H9 (cell line): Measurements from ENCODE around the gene CNDP1. TPM values are rescaled to one million over a fixed set of nuclear protein-coding genes. Genes with fewer than 3 reads are reported as not detected.

Source experiments
- DNase-seq: peaks from one replicate; pipeline ENCODE4 v3.0.0-alpha.2; 2017
- H2AFZ ChIP-seq: one replicate; pipeline ENCODE4 v1.6.1; 2013; ENCODE audit warnings: mild to moderate bottlenecking, low read length, control low read depth, moderate library complexity
- H2AK5ac ChIP-seq: 2 replicates; pipeline ENCODE4 v1.6.1; 2013; ENCODE audit warnings: low read length, control low read depth, mixed read lengths; ENCODE audit not compliant: insufficient read length
- H2BK120ac ChIP-seq: one replicate; pipeline ENCODE4 v1.6.1; 2013; ENCODE audit warnings: low read depth, mild to moderate bottlenecking, low read length, control low read depth, inconsistent platforms; ENCODE audit not compliant: poor library complexity, severe bottlenecking
- H2BK12ac ChIP-seq: 2 replicates; pipeline ENCODE4 v1.6.1; 2013; ENCODE audit warnings: low read length, control low read depth, mixed read lengths, low read depth; ENCODE audit not compliant: insufficient read length
- H2BK15ac ChIP-seq: 2 replicates; pipeline ENCODE4 v1.6.1; 2013; ENCODE audit warnings: low read depth, low read length, control low read depth
- H2BK20ac ChIP-seq: one replicate; pipeline ENCODE4 v1.6.1; 2013; ENCODE audit warnings: low read depth, mild to moderate bottlenecking, low read length, control low read depth, inconsistent platforms; ENCODE audit not compliant: poor library complexity, severe bottlenecking
- H2BK5ac ChIP-seq: 2 replicates; pipeline ENCODE4 v1.6.1; 2013; ENCODE audit warnings: low read length, control low read depth, mixed read lengths; ENCODE audit not compliant: insufficient read length
- H3K14ac ChIP-seq: 2 replicates; pipeline ENCODE4 v1.6.1; 2013; ENCODE audit warnings: low read length, control low read depth; ENCODE audit not compliant: insufficient read depth
- H3K18ac ChIP-seq: 2 replicates; pipeline ENCODE4 v1.6.1; 2013; ENCODE audit warnings: low read depth, mild to moderate bottlenecking, mixed read lengths, low read length, control low read depth; ENCODE audit not compliant: insufficient read length
- H3K23ac ChIP-seq: 2 replicates; pipeline ENCODE4 v1.6.1; 2013; ENCODE audit warnings: low read length, control low read depth, mixed read lengths, low read depth; ENCODE audit not compliant: insufficient read length
- H3K23me2 ChIP-seq: 2 replicates; pipeline ENCODE4 v1.6.1; 2013; ENCODE audit warnings: low read depth, mild to moderate bottlenecking, mixed read lengths, low read length, control low read depth; ENCODE audit not compliant: insufficient read length, poor library complexity, severe bottlenecking
- H3K27ac ChIP-seq: 2 replicates; pipeline ENCODE4 v1.5.1; 2013; ENCODE audit warnings: low read length, control low read depth, mixed read lengths, low read depth; ENCODE audit not compliant: insufficient read length
- H3K27me3 ChIP-seq: 2 replicates; pipeline ENCODE4 v1.6.1; 2013; ENCODE audit warnings: low read length, control low read depth, inconsistent platforms; ENCODE audit not compliant: insufficient read depth
- H3K4ac ChIP-seq: 2 replicates; pipeline ENCODE4 v1.6.1; 2013; ENCODE audit warnings: low read depth, mild to moderate bottlenecking, control low read depth, inconsistent platforms, low read length, moderate library complexity
- H3K4me1 ChIP-seq: 2 replicates; pipeline ENCODE4 v1.6.1; 2013; ENCODE audit warnings: low read length, control low read depth, inconsistent platforms; ENCODE audit not compliant: insufficient read depth
- H3K4me2 ChIP-seq: 2 replicates; pipeline ENCODE4 v1.6.1; 2013; ENCODE audit warnings: low read length, control low read depth, mixed read lengths; ENCODE audit not compliant: insufficient read length, insufficient read depth
- H3K56ac ChIP-seq: 2 replicates; pipeline ENCODE4 v1.6.1; 2013; ENCODE audit warnings: low read depth, mild to moderate bottlenecking, mixed read lengths, low read length, control low read depth; ENCODE audit not compliant: insufficient read length
- H3K79me1 ChIP-seq: 2 replicates; pipeline ENCODE4 v1.6.1; 2013; ENCODE audit warnings: low read depth, mild to moderate bottlenecking, moderate library complexity, low read length, control low read depth, inconsistent platforms; ENCODE audit not compliant: insufficient read depth, poor library complexity, severe bottlenecking
- H3K79me2 ChIP-seq: 2 replicates; pipeline ENCODE4 v1.6.1; 2013; ENCODE audit warnings: low read length, control low read depth, inconsistent platforms; ENCODE audit not compliant: insufficient read depth
- H3K9ac ChIP-seq: 2 replicates; pipeline ENCODE4 v1.6.1; 2013; ENCODE audit warnings: low read length, control low read depth, mixed read lengths; ENCODE audit not compliant: insufficient read length; ENCODE audit errors: extremely low read depth
- H3K9me3 ChIP-seq: one replicate; pipeline ENCODE4 v1.6.1; 2013; ENCODE audit warnings: low read depth, low read length, inconsistent platforms; ENCODE audit not compliant: control insufficient read depth
- H3T11ph ChIP-seq: one replicate; pipeline ENCODE4 v1.6.1; 2013; ENCODE audit warnings: mild to moderate bottlenecking, low read length, control low read depth, inconsistent platforms
- H4K20me1 ChIP-seq: one replicate; pipeline ENCODE4 v1.6.1; 2013; ENCODE audit not compliant: control insufficient read depth, insufficient read length, insufficient read depth
- H4K5ac ChIP-seq: 2 replicates; pipeline ENCODE4 v1.6.1; 2013; ENCODE audit warnings: low read depth, mild to moderate bottlenecking, mixed read lengths, low read length, control low read depth; ENCODE audit not compliant: insufficient read length
- H4K8ac ChIP-seq: replicated peaks from 2 replicates; pipeline ENCODE4 v1.6.1; 2013; ENCODE audit warnings: low read length, control low read depth, mixed read lengths, low read depth; ENCODE audit not compliant: insufficient read length
- H4K91ac ChIP-seq: 2 replicates; pipeline ENCODE4 v1.6.1; 2013; ENCODE audit warnings: low read depth, mild to moderate bottlenecking, moderate library complexity, mixed read lengths, low read length, control low read depth; ENCODE audit not compliant: insufficient read length
- H3K27ac Mint-ChIP-seq, 3 experiments: 2 replicates in 2 of 3; 3 replicates in 1 of 3; pipeline ENCODE4 v1.8.0; 2020 to 2021; ENCODE audit warnings: mixed read lengths in 3 of 3, mild to moderate bottlenecking in 1 of 3, moderate library complexity in 1 of 3
- H3K27me3 Mint-ChIP-seq: 2 replicates; pipeline ENCODE4 v1.8.0; 2021; ENCODE audit warnings: low read depth, mild to moderate bottlenecking, moderate library complexity, mixed read lengths
- H3K36me3 Mint-ChIP-seq, 3 experiments: 2 replicates in 2 of 3; 3 replicates in 1 of 3; pipeline ENCODE4 v1.8.0; 2020 to 2021; ENCODE audit warnings: low read depth in 3 of 3, mixed read lengths in 3 of 3; ENCODE audit not compliant: insufficient read depth in 1 of 3
- H3K4me1 Mint-ChIP-seq, 2 experiments: 2 replicates each; pipeline ENCODE4 v1.8.0; 2020; ENCODE audit warnings: mixed read lengths in 2 of 2
- H3K4me3 Mint-ChIP-seq, 2 experiments: 2 replicates in 1 of 2; 3 replicates in 1 of 2; pipeline ENCODE4 v1.8.0; 2020 to 2021; ENCODE audit warnings: mild to moderate bottlenecking in 2 of 2, mixed read lengths in 2 of 2, moderate library complexity in 1 of 2
- H3K9me3 Mint-ChIP-seq, 2 experiments: 2 replicates in 1 of 2; 3 replicates in 1 of 2; pipeline ENCODE4 v1.8.0; 2020; ENCODE audit warnings: mild to moderate bottlenecking in 2 of 2, mixed read lengths in 2 of 2, moderate library complexity in 1 of 2
- WGBS: extraction: QIAGEN DNeasy Blood & Tissue Kit; methylation state at CpG from one replicate; pipeline ENCODE4 v1.1.7; 2013; ENCODE audit warnings: missing lambda C conversion rate, low lambda C conversion rate, mixed read lengths; ENCODE audit not compliant: insufficient read length; ENCODE audit errors: extremely low coverage; 5-methylcytosine and 5-hydroxymethylcytosine counted together
- total RNA-seq: library from RNA; stranded (reverse); gene quantifications from 2 replicates; pipeline ENCODE4 v1.2.1, GENCODE V29; 2021
- TF ChIP-seq, protein P1 (sequence below): fragments of 200-600 bp; sonication (generic); conservative IDR thresholded peaks from 3 replicates; pipeline ENCODE4 v1.8.0; 2021; ENCODE audit warnings: antibody characterized with exemption, mild to moderate bottlenecking

CNDP1 gene
- total RNA-seq, 1 experiment from 2014 or later, result not detected

DNA sequence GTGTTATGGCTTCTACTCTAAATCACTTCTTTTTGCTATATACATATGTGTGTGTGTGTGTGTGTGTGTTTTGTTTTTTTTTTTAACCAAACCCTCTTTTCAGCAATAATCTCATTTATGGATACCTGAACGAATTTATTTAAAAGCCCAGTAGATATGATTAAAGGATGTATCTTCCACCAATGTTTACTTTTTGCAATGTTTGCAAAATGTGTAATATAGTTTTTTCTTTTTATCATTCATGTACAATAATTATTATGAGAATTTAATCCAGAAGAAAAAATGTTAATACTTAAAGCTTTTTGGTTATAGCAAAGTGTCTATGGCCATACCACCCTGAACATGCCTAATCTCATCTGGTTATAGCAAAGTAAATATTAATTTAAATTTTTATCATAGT, 39.8 kb upstream of the CNDP1 start:
- H3K18ac ChIP-seq, result no peak overlapping the region
- DNase-seq, result no peak
- no peak overlapping the region for H2AK5ac ChIP-seq
- no peak overlapping the region for H2BK120ac ChIP-seq
- H3K23ac ChIP-seq, result no peak overlapping the region
- Mint-ChIP-seq H3K4me3 (peak overlapping the region in 1 of 2 experiments; percentile 68; a peak in 4 of 5 replicates), H3K27me3 (0 out of 2 replicates have a peak, but pooled peaks cover 1% of the 10 kb centered on the region), H3K36me3 (peaks cover 6 to 12% (median 11%) of the 10 kb centered on the region in 3 experiments; a peak in 5 of 7 replicates), H3K9me3 (peaks cover 2 to 4% of the 10 kb centered on the region in 2 experiments; a peak in 3 of 5 replicates), H3K4me1 (peaks cover 18 to 22% of the 10 kb centered on the region in 2 experiments), H3K27ac (no peak overlapping the region)
- no peak overlapping the region for H2BK12ac ChIP-seq
- H4K91ac ChIP-seq, result no peak overlapping the region
- no peak overlapping the region for H3K4ac ChIP-seq
- no peak overlapping the region for H2BK20ac ChIP-seq
- TF ChIP-seq, protein P1, sequence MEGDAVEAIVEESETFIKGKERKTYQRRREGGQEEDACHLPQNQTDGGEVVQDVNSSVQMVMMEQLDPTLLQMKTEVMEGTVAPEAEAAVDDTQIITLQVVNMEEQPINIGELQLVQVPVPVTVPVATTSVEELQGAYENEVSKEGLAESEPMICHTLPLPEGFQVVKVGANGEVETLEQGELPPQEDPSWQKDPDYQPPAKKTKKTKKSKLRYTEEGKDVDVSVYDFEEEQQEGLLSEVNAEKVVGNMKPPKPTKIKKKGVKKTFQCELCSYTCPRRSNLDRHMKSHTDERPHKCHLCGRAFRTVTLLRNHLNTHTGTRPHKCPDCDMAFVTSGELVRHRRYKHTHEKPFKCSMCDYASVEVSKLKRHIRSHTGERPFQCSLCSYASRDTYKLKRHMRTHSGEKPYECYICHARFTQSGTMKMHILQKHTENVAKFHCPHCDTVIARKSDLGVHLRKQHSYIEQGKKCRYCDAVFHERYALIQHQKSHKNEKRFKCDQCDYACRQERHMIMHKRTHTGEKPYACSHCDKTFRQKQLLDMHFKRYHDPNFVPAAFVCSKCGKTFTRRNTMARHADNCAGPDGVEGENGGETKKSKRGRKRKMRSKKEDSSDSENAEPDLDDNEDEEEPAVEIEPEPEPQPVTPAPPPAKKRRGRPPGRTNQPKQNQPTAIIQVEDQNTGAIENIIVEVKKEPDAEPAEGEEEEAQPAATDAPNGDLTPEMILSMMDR, result no peak
- no peak overlapping the region for H3T11ph ChIP-seq
- no peak overlapping the region for H2AFZ ChIP-seq
- peaks cover 7% of the 10 kb centered on the region for H3K23me2 ChIP-seq
- H3K14ac ChIP-seq, result no peak overlapping the region
- no peaks in the 10 kb centered on the region for H4K20me1 ChIP-seq
- H2BK5ac ChIP-seq, result no peak overlapping the region
- H4K5ac ChIP-seq, result no peak overlapping the region
- no peak overlapping the region for H3K4me2 ChIP-seq
- peaks cover 9% of the 10 kb centered on the region for H3K79me2 ChIP-seq
- no peak overlapping the region for H3K9ac ChIP-seq
- peaks cover 4% of the 10 kb centered on the region for H3K79me1 ChIP-seq
- H2BK15ac ChIP-seq, result no peak overlapping the region
- peaks cover 3% of the 10 kb centered on the region; the same call in 1 of the 2 replicates for H3K4me1 ChIP-seq
- no CpG with 5 or more reads among the region's 1 CpG for WGBS
- H3K9me3 ChIP-seq, result no peaks in the 10 kb centered on the region
- no peaks in the 10 kb centered on the region for H3K27me3 ChIP-seq
- no peak overlapping the region for H3K56ac ChIP-seq
- H4K8ac ChIP-seq, result no peak overlapping the region
- no peak overlapping the region for H3K27ac ChIP-seq
